ENCODE data around the gene USH1C.

DNA sequence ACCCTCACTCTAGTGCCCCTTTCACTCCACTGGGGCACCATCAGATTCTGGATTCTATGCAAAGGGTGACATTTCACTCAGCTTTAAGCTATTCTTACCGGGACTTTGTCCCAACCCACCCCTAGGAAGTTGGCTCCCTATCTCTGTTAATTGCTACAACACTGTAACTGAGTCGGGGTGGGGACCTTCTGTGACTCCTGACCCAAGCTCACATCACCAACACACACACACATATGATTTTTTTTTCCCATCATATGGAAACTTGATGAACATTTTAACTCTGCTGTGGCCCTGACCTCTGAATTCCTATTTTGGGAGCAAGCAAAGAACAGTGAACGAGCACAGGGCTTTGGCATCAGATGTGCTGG, 16.6 kb downstream of the USH1C start:
- TF ChIP-seq EZH2 (IDR thresholded peaks at IDR 0.05): no peak
- TF ChIP-seq POLR2AphosphoS5 (IDR thresholded peaks at IDR 0.05; ENCODE audit: borderline replicate concordance, low read depth, low read length): no peak
- TF ChIP-seq FOXP2 (optimal IDR thresholded peaks at IDR 0.05; ENCODE audit: control extremely low read depth, extremely low read length, insufficient read depth): no peak
